ENCODE measurements around the gene TMEM239.
"Not testable (repeated sequence)": the region's sequence is repeated elsewhere in the genome, so short reads cannot be mapped to it uniquely, and the experiment has no call there.

TMEM239 gene

GRCh38 chr20:2799688-2800520, 16.3 kb upstream of the TMEM239 start:
- DNase-seq, result no peak

GRCh38 chr20:2800521-2801285, 15.5 kb upstream of the TMEM239 start, which contains the start of gene CPXM1:
TSS of gene CPXM1 (minus strand) at chr20:2800627. CDS start at chr20:2800572, 55 bp downstream.
- no peak for DNase-seq

- no peak for DNase-seq
Observed at GRCh38 chr20:2801286-2801728, 14.9 kb upstream of the TMEM239 start.

GRCh38 chr20:2804041-2804828, 11.9 kb upstream of the TMEM239 start:
- no peak for DNase-seq

- DNase-seq, result no peak
Observed at GRCh38 chr20:2804852-2805688, 11.1 kb upstream of the TMEM239 start.

- DNase-seq, result no peak
Observed at GRCh38 chr20:2805689-2806350, 10.3 kb upstream of the TMEM239 start.

- no peak for DNase-seq
Observed at GRCh38 chr20:2806351-2806701, 9.8 kb upstream of the TMEM239 start.

GRCh38 chr20:2807019-2807418, 9.1 kb upstream of the TMEM239 start:
- DNase-seq, result no peak

- DNase-seq, result not testable (repeated sequence)
Observed at GRCh38 chr20:2807929-2808328, 8.2 kb upstream of the TMEM239 start.

GRCh38 chr20:2809690-2810089, 6.5 kb upstream of the TMEM239 start:
- no peak for DNase-seq

GRCh38 chr20:2812189-2812588, 4.0 kb upstream of the TMEM239 start:
- DNase-seq, result no peak

- DNase-seq, result no peak
Observed at GRCh38 chr20:2814076-2814475, 2.1 kb upstream of the TMEM239 start.

- no peak for DNase-seq
Observed at GRCh38 chr20:2814587-2815051, 1.5 kb upstream of the TMEM239 start, which contains the start of gene C20orf141. TSS of gene C20orf141 (plus strand) at chr20:2814987. CDS start at chr20:2815185, 198 bp downstream.

GRCh38 chr20:2815242-2815900, 793 bp upstream of the TMEM239 start:
- DNase-seq, result no peak

GRCh38 chr20:2816583-2817340, 598 bp downstream of the TMEM239 start:
- no peak for DNase-seq

GRCh38 chr20:2817341-2817726, 1.2 kb downstream of the TMEM239 start:
- DNase-seq, result no peak

- no peak for DNase-seq
Observed at GRCh38 chr20:2817891-2818595, 1.9 kb downstream of the TMEM239 start.

- DNase-seq, result no peak
Observed at GRCh38 chr20:2820084-2820895, 4.1 kb downstream of the TMEM239 start.
